ENCODE results near the gene TTC34. TPM values are rescaled to one million over a fixed set of nuclear protein-coding genes. Genes with fewer than 3 reads are reported as not detected.

The TTC34 gene
- polyA plus RNA-seq, 1 of the 3 experiments (the other 2 are of a cell fraction): 0.16 TPM

DNA sequence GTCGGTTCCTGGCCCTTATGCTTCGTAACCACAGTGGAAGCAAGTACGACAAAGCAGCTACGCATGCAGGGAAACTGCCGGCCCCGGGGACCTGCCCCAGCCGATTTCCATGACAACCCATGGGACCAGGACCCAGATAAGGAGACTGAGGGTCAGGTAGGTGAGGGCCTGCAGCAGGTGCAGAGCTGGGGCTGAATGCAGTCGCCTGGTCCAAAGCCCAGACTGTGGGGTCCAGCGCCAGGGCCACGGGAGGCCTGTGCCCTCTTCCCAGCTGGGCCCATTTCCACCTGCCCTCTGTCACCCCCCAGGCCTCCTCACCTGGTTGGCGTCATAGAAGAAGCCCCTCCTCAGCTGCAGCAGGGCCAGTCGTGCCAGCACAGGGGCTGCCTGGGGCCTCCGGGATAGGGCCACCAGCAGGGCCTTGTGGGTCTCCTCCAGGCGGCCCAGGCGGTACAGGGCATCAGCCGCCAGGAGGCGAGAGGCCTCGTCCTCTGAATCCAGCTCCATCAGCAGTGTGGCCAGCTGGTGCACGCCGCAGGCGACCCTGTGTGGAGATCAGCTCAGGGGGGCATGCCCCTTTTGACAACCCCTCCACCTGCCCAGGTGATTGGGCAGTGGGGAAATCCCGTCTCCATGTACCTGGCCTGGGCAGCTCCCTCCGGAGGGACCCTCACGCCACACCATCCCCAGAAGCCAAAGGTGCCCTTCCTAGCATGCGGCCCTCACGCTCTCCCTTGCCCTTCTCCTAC, 14.2 kb downstream of the TTC34 start:
- CTCF ChIA-PET: interaction anchor here (0.7 to 3.2 kb wide), 20 partner anchors 9 to 637 kb away, joined by 3 to 16 read pairs (median 4); partner anchors contain the start of gene TNFRSF14

DNA sequence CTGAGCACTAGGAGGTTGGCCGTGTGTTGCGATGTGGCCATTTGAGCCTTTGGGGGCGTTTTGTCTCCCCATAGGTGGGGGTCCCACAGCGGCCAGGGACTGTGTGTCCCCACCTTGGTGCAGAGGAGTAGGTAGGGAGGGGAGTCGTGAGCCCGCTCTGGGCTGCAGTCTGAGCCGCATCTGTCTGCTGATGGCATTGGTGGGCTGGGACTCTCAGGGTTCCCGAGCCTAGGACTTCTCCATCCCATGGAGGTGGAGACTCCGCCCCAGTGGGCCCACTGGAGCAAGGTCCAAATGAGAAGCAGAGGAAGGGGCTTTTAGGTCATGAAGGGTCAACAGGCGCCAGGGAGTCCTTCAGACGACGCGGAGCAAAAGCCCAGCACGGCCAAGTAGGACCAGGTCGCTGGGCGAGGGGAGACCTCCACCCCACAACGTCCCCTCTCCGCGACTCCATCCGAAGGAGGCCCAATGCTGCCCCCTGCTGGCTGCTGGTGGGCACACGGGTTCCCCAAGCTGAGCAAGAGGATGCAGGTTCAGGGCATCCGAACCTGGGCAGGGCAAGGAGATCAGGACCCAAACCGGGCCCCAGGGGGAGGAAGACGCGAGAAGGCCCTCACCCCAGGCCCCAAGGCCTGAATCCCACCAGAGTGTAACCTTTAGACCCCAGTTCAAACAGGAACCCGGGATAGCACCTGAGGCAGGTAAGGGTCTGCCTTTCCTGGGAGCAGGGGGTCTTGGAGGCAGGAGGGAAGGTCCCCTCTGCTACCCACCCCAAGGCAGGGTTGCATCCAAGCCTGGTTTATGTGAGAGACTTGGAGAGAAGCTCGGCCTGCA, 14.9 kb downstream of the TTC34 start:
- H4K20me1 ChIP-seq (ENCODE audit: insufficient read depth): no peaks in the 10 kb centered on the region
- no peaks in the 10 kb centered on the region for H3K9me3 ChIP-seq
- no peaks in the 10 kb centered on the region for H3K4me1 ChIP-seq (ENCODE audit: control insufficient read depth in 1 of 2, insufficient read depth in 2 of 2, low read depth in 1 of 2, low read length in 1 of 2)
- H2AFZ ChIP-seq (ENCODE audit: low read depth): no peak overlapping the region
- H3K27me3 ChIP-seq (ENCODE audit: insufficient read depth): no peaks in the 10 kb centered on the region
- 2% methylated on average over 8 of the region's 27 CpGs for WGBS (ENCODE audit: low lambda C conversion rate)
- H3K4me3 ChIP-seq (ENCODE audit: low read depth in 2 of 2, low read length in 1 of 2): no peak overlapping the region; a peak in 1 of 4 replicates
- H3K4me2 ChIP-seq: no peak overlapping the region
- ChIA-PET POLR2A (no interaction called here), CTCF (interaction anchor here (0.7 to 3.2 kb wide), 21 partner anchors 9 to 645 kb away, joined by 3 to 16 read pairs (median 4); partner anchors contain the start of gene TNFRSF14)
- no peaks in the 10 kb centered on the region for H3K36me3 ChIP-seq (replicated peaks in 1 of 2; ENCODE audit: control insufficient read depth in 1 of 2, insufficient read depth in 2 of 2, low read length in 1 of 2)
- no peaks in the 10 kb centered on the region for H3K9me2 ChIP-seq
- peak; percentile 80 for DNase-seq
- H3K27ac ChIP-seq (ENCODE audit: low read depth in 2 of 2, low read length in 1 of 2): no peak overlapping the region
- H3K79me2 ChIP-seq (ENCODE audit: insufficient read depth): no peaks in the 10 kb centered on the region
- H3F3A ChIP-seq (replicated peaks; ENCODE audit: insufficient read depth): no peaks in the 10 kb centered on the region
- no peak overlapping the region for H3K9ac ChIP-seq
- TF ChIP-seq POLR2AphosphoS5 (IDR thresholded peaks at IDR 0.05; ENCODE audit: low read depth, low read length): no peak
- TF ChIP-seq SMC3 (IDR thresholded peaks at IDR 0.05; ENCODE audit: low read depth, low read length): peak; percentile 28; the same call in 1 of the 2 replicates
- peak; percentile 58 for TF ChIP-seq RAD21 (IDR thresholded peaks at IDR 0.05; ENCODE audit: low read length)
- TF ChIP-seq, protein P1, sequence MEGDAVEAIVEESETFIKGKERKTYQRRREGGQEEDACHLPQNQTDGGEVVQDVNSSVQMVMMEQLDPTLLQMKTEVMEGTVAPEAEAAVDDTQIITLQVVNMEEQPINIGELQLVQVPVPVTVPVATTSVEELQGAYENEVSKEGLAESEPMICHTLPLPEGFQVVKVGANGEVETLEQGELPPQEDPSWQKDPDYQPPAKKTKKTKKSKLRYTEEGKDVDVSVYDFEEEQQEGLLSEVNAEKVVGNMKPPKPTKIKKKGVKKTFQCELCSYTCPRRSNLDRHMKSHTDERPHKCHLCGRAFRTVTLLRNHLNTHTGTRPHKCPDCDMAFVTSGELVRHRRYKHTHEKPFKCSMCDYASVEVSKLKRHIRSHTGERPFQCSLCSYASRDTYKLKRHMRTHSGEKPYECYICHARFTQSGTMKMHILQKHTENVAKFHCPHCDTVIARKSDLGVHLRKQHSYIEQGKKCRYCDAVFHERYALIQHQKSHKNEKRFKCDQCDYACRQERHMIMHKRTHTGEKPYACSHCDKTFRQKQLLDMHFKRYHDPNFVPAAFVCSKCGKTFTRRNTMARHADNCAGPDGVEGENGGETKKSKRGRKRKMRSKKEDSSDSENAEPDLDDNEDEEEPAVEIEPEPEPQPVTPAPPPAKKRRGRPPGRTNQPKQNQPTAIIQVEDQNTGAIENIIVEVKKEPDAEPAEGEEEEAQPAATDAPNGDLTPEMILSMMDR (IDR thresholded peaks at IDR 0.05): peak; percentile 46
- TF ChIP-seq EP300 (IDR thresholded peaks at IDR 0.05; ENCODE audit: borderline replicate concordance in 1 of 2, low read depth in 1 of 2, low read length in 1 of 2): no peak

More for the DNA sequence above, 14.2 kb downstream of the TTC34 start:
- TF ChIP-seq EZH2phosphoT487 (IDR thresholded peaks at IDR 0.05; ENCODE audit: borderline replicate concordance, low read depth) (no peak), MEF2A (IDR thresholded peaks at IDR 0.05; ENCODE audit: borderline replicate concordance, low read depth) (no peak), TEAD4 (IDR thresholded peaks at IDR 0.05; ENCODE audit: borderline replicate concordance, insufficient read depth) (no peak), RAD21 (IDR thresholded peaks at IDR 0.05; ENCODE audit: low read length) (no peak), RFX5 (IDR thresholded peaks at IDR 0.05; ENCODE audit: low read length) (no peak), FOXJ3 (CRISPR knock-in tag; IDR thresholded peaks at IDR 0.05) (no peak), USF1 (IDR thresholded peaks at IDR 0.05; ENCODE audit: borderline replicate concordance, low read depth) (no peak), ELF1 (IDR thresholded peaks at IDR 0.05) (no peak), RXRA (IDR thresholded peaks at IDR 0.05; ENCODE audit: borderline replicate concordance, low read depth) (no peak), TAF1 (IDR thresholded peaks at IDR 0.05; ENCODE audit: borderline replicate concordance, low read depth, low read length) (no peak), JUND (IDR thresholded peaks at IDR 0.05) (no peak)
- H3K27me3 ChIP-seq (ENCODE audit: insufficient read depth): no peaks in the 10 kb centered on the region
- no peaks in the 10 kb centered on the region for H3K79me2 ChIP-seq (ENCODE audit: insufficient read depth)
- POLR2A ChIA-PET: no interaction called here
- H4K20me1 ChIP-seq (ENCODE audit: insufficient read depth): no peaks in the 10 kb centered on the region
- no peak overlapping the region for H3K9ac ChIP-seq
- WGBS (ENCODE audit: low lambda C conversion rate): 10% methylated on average over 6 of the region's 26 CpGs
- H3K27ac ChIP-seq (ENCODE audit: low read depth in 2 of 2, low read length in 1 of 2): no peak overlapping the region
- H3K9me3 ChIP-seq: no peaks in the 10 kb centered on the region
- H3F3A ChIP-seq (replicated peaks; ENCODE audit: insufficient read depth): no peaks in the 10 kb centered on the region
- no peaks in the 10 kb centered on the region for H3K4me1 ChIP-seq (ENCODE audit: control insufficient read depth in 1 of 2, insufficient read depth in 2 of 2, low read depth in 1 of 2, low read length in 1 of 2)
- no peak overlapping the region for H2AFZ ChIP-seq (ENCODE audit: low read depth)
- no peak overlapping the region for H3K4me3 ChIP-seq (ENCODE audit: low read depth in 2 of 2, low read length in 1 of 2)
- H3K9me2 ChIP-seq: no peaks in the 10 kb centered on the region
- DNase-seq: peak; percentile 30
- no peak overlapping the region for H3K4me2 ChIP-seq
- no peaks in the 10 kb centered on the region for H3K36me3 ChIP-seq (replicated peaks in 1 of 2; ENCODE audit: control insufficient read depth in 1 of 2, insufficient read depth in 2 of 2, low read length in 1 of 2)
